Panc1 (cell line): ENCODE results near the gene PLCB1. TPM values are rescaled to one million over a fixed set of nuclear protein-coding genes. Genes with fewer than 3 reads are reported as not detected.
"Not testable (repeated sequence)": the region's sequence is repeated elsewhere in the genome, so short reads cannot be mapped to it uniquely, and the experiment has no call there.

Source experiments
- ATAC-seq: fragments of 200-7000 bp; cut with Tn5 transposase; 2 replicates; pipeline ENCODE4 v1.9.1; 2020; ENCODE audit warnings: mild to moderate bottlenecking, moderate library complexity
- BruUV-seq: library from RNA; stranded (reverse); fragments of 400-500 nt; replicated peaks from 2 replicates; lab custom pipeline; 2021; lab: Mats Ljungman, UMichigan
- CTCF ChIA-PET: fragments of 300-600 bp; sonication (Branson Sonifier 250); formaldehyde crosslinking; loops from one replicate; lab custom pipeline; 2022; ENCODE audit warnings: antibody characterized with exemption; lab: Charles Lee
- POLR2A ChIA-PET: fragments of 300-600 bp; sonication (Branson Sonifier 250); formaldehyde crosslinking; loops from one replicate; lab custom pipeline; 2022; ENCODE audit warnings: antibody characterized with exemption; lab: Charles Lee
- DNase-seq: peaks from one replicate; pipeline ENCODE4 v3.0.0-alpha.2; 2010; ENCODE audit warnings: low read depth, low spot score
- H3K27ac ChIP-seq: 2 replicates; pipeline ENCODE4 v1.5.1; 2011; ENCODE audit warnings: mild to moderate bottlenecking, low read length, inconsistent platforms
- H3K27me3 ChIP-seq: fragments of 200-500 bp; sonication (Bioruptor generic); 2 replicates; pipeline ENCODE4 v1.6.0; 2014; ENCODE audit warnings: low read length, inconsistent platforms; ENCODE audit not compliant: control insufficient read depth, insufficient read depth
- H3K36me3 ChIP-seq: fragments of 200-500 bp; sonication (Bioruptor generic); 2 replicates; pipeline ENCODE4 v1.5.1; 2014; ENCODE audit warnings: inconsistent platforms, mild to moderate bottlenecking, low read length, moderate library complexity; ENCODE audit not compliant: control insufficient read depth, insufficient read depth
- H3K4me1 ChIP-seq: 2 replicates; pipeline ENCODE4 v1.5.1; 2011; ENCODE audit warnings: inconsistent platforms, mild to moderate bottlenecking, low read length, moderate library complexity; ENCODE audit not compliant: control insufficient read depth, insufficient read depth
- H3K4me3 ChIP-seq, 2 experiments: 2 replicates each; pipeline ENCODE4 v1.5.1; 2011 to 2012; ENCODE audit warnings: low read depth in 2 of 2, low read length in 2 of 2, mild to moderate bottlenecking in 2 of 2, inconsistent platforms in 1 of 2, moderate library complexity in 1 of 2
- H3K9me3 ChIP-seq: fragments of 200-500 bp; sonication (Bioruptor generic); 2 replicates; pipeline ENCODE4 v1.5.1; 2014; ENCODE audit warnings: low read depth, mild to moderate bottlenecking, inconsistent platforms, low read length, moderate library complexity; ENCODE audit not compliant: control insufficient read depth, insufficient read depth
- POLR2AphosphoS5 ChIP-seq: IDR thresholded peaks from 2 replicates; pipeline ENCODE4 v1.6.1; 2012; ENCODE audit warnings: mild to moderate bottlenecking, low read depth, low read length, moderate library complexity
- SIN3A ChIP-seq: IDR thresholded peaks from 2 replicates; pipeline ENCODE4 v1.6.1; 2012; ENCODE audit warnings: low read depth, mild to moderate bottlenecking, low read length, moderate library complexity, borderline replicate concordance; ENCODE audit not compliant: insufficient read depth
- TCF7L2 ChIP-seq: IDR thresholded peaks from 2 replicates; pipeline ENCODE4 v1.6.1; 2011; ENCODE audit warnings: mild to moderate bottlenecking, low read depth, low read length, inconsistent platforms
- in situ Hi-C: cut with HindIII; loops from 2 replicates; pipeline ENCODE4 v1.10.0; 2016; ENCODE audit warnings: low sequenced_read_pairs, low pct_unique_long_range_greater_than_20kb
- intact Hi-C: fragments of 100-400 bp; cut with micrococcal nuclease; formaldehyde crosslinking; loops from one replicate; pipeline ENCODE4 v1.10.0; 2022; ENCODE audit not compliant: unreplicated experiment
- total RNA-seq: library from RNA; stranded (reverse); gene quantifications from one replicate; pipeline ENCODE4 v1.2.1, GENCODE V29; 2021; ENCODE audit not compliant: unreplicated experiment
- TF ChIP-seq, protein P1 (sequence below), 2 experiments: IDR thresholded peaks; 2 replicates each; pipeline ENCODE4 v1.6.1; 2011 to 2012; ENCODE audit warnings: low read depth in 2 of 2, control low read depth in 1 of 2, low read length in 1 of 2, mild to moderate bottlenecking in 1 of 2, moderate library complexity in 1 of 2; ENCODE audit not compliant: insufficient read depth in 1 of 2
- TF ChIP-seq, protein P2 (sequence below): fragments of 450-650 bp; IDR thresholded peaks from 2 replicates; pipeline ENCODE4 v1.5.1; 2017; ENCODE audit warnings: mild to moderate bottlenecking

The PLCB1 gene
- total RNA-seq, 1 experiment from 2014 or later = 0.59 TPM

DNA sequence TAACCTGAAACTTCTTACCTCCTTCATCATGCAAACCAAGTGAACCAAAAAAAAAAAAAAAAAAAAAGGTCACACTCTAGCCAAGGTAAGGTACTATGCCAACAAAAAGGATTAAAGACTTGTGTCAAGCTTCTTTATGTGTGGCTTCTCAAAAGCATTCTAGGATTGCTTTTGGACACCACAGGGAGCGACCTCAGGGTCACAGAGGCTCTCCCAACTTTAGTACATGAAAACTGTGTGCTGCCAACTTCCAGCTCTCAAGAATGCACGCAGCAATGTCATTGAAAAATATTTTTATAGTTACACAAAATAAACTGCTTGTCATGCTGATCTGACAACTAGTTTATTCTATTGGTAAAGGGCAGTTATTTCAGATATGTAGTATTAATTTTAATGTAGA lies 243.8 kb downstream of the PLCB1 start:
- TF ChIP-seq POLR2AphosphoS5 (no peak), SIN3A (no peak), TCF7L2 (no peak)
- TF ChIP-seq, protein P1, sequence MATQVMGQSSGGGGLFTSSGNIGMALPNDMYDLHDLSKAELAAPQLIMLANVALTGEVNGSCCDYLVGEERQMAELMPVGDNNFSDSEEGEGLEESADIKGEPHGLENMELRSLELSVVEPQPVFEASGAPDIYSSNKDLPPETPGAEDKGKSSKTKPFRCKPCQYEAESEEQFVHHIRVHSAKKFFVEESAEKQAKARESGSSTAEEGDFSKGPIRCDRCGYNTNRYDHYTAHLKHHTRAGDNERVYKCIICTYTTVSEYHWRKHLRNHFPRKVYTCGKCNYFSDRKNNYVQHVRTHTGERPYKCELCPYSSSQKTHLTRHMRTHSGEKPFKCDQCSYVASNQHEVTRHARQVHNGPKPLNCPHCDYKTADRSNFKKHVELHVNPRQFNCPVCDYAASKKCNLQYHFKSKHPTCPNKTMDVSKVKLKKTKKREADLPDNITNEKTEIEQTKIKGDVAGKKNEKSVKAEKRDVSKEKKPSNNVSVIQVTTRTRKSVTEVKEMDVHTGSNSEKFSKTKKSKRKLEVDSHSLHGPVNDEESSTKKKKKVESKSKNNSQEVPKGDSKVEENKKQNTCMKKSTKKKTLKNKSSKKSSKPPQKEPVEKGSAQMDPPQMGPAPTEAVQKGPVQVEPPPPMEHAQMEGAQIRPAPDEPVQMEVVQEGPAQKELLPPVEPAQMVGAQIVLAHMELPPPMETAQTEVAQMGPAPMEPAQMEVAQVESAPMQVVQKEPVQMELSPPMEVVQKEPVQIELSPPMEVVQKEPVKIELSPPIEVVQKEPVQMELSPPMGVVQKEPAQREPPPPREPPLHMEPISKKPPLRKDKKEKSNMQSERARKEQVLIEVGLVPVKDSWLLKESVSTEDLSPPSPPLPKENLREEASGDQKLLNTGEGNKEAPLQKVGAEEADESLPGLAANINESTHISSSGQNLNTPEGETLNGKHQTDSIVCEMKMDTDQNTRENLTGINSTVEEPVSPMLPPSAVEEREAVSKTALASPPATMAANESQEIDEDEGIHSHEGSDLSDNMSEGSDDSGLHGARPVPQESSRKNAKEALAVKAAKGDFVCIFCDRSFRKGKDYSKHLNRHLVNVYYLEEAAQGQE (IDR thresholded peaks at IDR 0.05; ENCODE audit: insufficient read depth in 1 of 2, low read depth in 2 of 2, low read length in 1 of 2) = no peak
- TF ChIP-seq, protein P2, sequence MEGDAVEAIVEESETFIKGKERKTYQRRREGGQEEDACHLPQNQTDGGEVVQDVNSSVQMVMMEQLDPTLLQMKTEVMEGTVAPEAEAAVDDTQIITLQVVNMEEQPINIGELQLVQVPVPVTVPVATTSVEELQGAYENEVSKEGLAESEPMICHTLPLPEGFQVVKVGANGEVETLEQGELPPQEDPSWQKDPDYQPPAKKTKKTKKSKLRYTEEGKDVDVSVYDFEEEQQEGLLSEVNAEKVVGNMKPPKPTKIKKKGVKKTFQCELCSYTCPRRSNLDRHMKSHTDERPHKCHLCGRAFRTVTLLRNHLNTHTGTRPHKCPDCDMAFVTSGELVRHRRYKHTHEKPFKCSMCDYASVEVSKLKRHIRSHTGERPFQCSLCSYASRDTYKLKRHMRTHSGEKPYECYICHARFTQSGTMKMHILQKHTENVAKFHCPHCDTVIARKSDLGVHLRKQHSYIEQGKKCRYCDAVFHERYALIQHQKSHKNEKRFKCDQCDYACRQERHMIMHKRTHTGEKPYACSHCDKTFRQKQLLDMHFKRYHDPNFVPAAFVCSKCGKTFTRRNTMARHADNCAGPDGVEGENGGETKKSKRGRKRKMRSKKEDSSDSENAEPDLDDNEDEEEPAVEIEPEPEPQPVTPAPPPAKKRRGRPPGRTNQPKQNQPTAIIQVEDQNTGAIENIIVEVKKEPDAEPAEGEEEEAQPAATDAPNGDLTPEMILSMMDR = no peak
- CTCF ChIA-PET = no interaction called here
- in situ Hi-C loops = no loop called here
- no peak for ATAC-seq
- BruUV-seq = no TSS peak
- Histone ChIP-seq H3K27me3 (no peaks in the 10 kb centered on the region), H3K36me3 (no peaks in the 10 kb centered on the region), H3K4me1 (no peaks in the 10 kb centered on the region), H3K9me3 (no peaks in the 10 kb centered on the region), H3K27ac (no peak overlapping the region), H3K4me3 (no peak overlapping the region)
- DNase-seq = no peak
- intact Hi-C loops = no loop called here
- POLR2A ChIA-PET = no interaction called here

DNA sequence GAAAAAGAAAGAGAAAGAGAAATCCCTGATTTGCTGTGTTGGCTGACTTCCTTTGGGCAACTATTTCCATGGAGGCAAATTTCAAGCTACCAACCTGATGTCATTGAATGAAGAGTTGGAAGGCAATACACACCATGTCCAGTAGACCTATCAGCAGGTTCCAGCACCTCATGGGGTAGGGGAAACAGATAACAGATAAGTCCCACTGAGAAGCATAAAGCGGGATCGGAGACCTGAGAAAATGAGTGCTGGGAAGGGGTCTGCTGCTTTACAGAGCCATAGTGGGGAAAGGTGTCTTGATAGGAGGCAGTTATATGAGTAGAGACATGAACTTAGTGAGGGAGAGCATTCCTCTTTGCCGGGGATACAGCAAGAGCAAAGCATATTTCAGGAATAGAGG lies 244.9 kb downstream of the PLCB1 start:
- CTCF ChIA-PET = no interaction called here
- in situ Hi-C loops = no loop called here

DNA sequence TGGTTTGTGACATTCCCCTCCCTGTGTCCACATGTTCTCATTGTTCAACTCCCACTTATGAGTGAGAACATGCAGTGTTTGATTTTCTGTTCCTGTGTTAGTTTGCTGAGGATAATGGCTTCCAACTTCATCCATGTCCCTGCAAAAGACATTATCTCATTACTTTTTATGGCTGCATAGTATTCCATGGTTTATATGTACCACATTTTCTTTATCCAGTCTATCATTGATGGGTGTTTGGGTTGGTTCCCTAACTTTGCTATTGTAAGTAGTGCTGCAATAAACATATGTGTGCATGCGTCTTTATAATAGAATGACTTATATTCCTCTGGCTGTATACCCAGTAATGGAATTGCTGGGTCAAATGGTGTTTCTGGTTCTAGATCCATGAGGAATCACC lies 247.1 kb downstream of the PLCB1 start:
- H3K36me3 ChIP-seq, H3K27ac ChIP-seq, in situ Hi-C loops, BruUV-seq, intact Hi-C loops, POLR2A ChIA-PET, H3K9me3 ChIP-seq, DNase-seq, H3K4me1 ChIP-seq, H3K27me3 ChIP-seq, H3K4me3 ChIP-seq, CTCF ChIA-PET, ATAC-seq: not testable (repeated sequence)

More for the DNA sequence above, 244.9 kb downstream of the PLCB1 start:
- Histone ChIP-seq H3K36me3 (no peaks in the 10 kb centered on the region), H3K4me3 (no peak overlapping the region), H3K27ac (no peak overlapping the region), H3K27me3 (no peaks in the 10 kb centered on the region), H3K4me1 (no peaks in the 10 kb centered on the region), H3K9me3 (no peaks in the 10 kb centered on the region)
- intact Hi-C loops = no loop called here
- ATAC-seq (no peak), DNase-seq (no peak)
- TF ChIP-seq SIN3A = no peak
- no TSS peak for BruUV-seq
- POLR2A ChIA-PET = no interaction called here
